Suprapubic skin (tissue), 3 donors: ENCODE results near the gene BAIAP2L1.

Experiments used
- CTCF ChIP-seq, 2 donors: fragments of 200-600 bp in 1 of 2; fragments of 450-650 bp in 1 of 2; sonication (generic) in 1 of 2; IDR thresholded peaks; one replicate each; pipeline ENCODE4 v1.5.1; 2016 to 2019; ENCODE audit warnings: antibody characterized with exemption in 2 of 2, mild to moderate bottlenecking in 1 of 2, moderate library complexity in 1 of 2
- POLR2AphosphoS5 ChIP-seq, 3 donors: sonication (generic); formaldehyde crosslinking; IDR thresholded peaks; one replicate each; pipeline ENCODE4 v1.6.1; 2017; ENCODE audit warnings: antibody characterized with exemption in 3 of 3

- TF ChIP-seq CTCF (IDR thresholded peaks at IDR 0.05) (no peak), POLR2AphosphoS5 (IDR thresholded peaks at IDR 0.05) (no peak)
Measured at GRCh38 chr7:98399890-98400541, 874 bp downstream of the BAIAP2L1 start.
